ENCODE results near the gene USP47.

USP47 gene

DNA sequence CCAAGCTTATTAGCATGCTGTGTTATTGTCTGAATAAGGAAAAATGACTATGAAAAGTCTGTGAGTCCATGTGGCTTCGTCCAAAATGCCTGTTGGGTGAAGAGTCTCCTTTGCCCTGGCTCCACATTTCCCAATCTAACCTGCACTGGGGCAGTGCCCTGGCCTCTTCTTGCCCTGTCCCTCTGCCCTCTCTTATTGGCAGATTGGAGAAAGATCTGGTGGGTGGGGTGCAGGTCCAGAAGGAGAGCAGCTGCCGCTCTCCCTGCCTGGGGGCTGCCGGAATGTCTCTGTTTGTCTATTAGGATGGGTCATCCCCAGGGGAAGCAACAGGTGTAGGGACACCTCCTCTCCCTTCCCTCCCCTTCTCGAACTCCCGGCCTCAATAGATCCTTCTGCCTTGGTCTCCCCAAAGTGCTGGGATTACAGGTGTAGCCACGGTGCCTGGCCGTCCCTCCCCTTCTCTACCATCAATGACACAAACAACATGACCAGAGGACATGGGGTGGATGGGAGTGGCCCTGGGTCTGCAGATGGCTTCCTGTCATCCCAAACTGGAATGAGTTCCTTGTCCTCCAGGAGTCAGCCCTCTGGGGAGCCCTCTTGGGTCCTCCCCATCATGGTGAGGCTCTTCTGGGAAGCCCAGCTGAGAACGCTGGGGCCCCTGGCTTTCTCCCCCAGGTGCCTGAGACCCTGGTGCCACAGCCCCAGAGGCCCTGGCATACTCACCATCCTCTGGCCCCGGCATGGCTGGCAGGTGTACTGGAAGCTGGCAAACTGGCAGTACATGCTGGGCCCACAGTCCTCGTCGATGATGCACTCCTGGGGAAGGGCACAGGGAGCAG is 126.1 kb downstream of the USP47 start:
- no peak overlapping the region for H3K4me3 ChIP-seq (ENCODE audit: low read depth, low read length)
- DNase-seq (ENCODE audit: low read depth) = no peak
- TF ChIP-seq, protein P1, sequence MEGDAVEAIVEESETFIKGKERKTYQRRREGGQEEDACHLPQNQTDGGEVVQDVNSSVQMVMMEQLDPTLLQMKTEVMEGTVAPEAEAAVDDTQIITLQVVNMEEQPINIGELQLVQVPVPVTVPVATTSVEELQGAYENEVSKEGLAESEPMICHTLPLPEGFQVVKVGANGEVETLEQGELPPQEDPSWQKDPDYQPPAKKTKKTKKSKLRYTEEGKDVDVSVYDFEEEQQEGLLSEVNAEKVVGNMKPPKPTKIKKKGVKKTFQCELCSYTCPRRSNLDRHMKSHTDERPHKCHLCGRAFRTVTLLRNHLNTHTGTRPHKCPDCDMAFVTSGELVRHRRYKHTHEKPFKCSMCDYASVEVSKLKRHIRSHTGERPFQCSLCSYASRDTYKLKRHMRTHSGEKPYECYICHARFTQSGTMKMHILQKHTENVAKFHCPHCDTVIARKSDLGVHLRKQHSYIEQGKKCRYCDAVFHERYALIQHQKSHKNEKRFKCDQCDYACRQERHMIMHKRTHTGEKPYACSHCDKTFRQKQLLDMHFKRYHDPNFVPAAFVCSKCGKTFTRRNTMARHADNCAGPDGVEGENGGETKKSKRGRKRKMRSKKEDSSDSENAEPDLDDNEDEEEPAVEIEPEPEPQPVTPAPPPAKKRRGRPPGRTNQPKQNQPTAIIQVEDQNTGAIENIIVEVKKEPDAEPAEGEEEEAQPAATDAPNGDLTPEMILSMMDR (conservative IDR thresholded peaks at IDR 0.05; ENCODE audit: low read depth, low read length) = no peak

GRCh38 chr11:11968511-11969280 is 126.9 kb downstream of the USP47 start:
- TF ChIP-seq, protein P1 (conservative IDR thresholded peaks at IDR 0.05; ENCODE audit: low read depth, low read length) = no peak
- DNase-seq (ENCODE audit: low read depth) = no peak
- no peak overlapping the region for H3K4me3 ChIP-seq (ENCODE audit: low read depth, low read length)

GRCh38 chr11:11969380-11970215 is 127.8 kb downstream of the USP47 start:
- DNase-seq (ENCODE audit: low read depth) = no peak
- TF ChIP-seq, protein P1 (conservative IDR thresholded peaks at IDR 0.05; ENCODE audit: low read depth, low read length) = no peak
- H3K4me3 ChIP-seq (ENCODE audit: low read depth, low read length) = no peak overlapping the region

DNA sequence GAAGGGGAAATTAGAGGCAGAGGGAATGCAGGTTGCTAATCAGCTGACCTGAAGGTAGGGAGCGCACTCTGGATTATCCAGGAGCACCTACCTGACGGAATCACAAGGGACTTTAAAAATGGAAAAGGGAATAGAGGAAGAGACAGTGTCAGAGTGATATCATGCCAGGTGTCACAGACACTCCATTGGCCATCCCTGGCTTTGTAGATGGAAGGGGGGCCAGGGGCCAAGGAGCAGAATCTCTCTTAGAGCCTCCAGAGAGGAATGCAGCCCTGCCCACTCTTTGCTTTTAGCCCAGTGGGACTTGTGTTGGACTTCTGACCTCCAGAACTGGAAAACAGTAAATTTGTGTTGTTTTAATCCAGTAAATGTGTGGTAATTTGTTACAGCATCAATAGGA is 128.8 kb downstream of the USP47 start:
- TF ChIP-seq, protein P1 (conservative IDR thresholded peaks at IDR 0.05; ENCODE audit: low read depth, low read length) = no peak
- DNase-seq (ENCODE audit: low read depth) = no peak
- H3K4me3 ChIP-seq (ENCODE audit: low read depth, low read length) = no peak overlapping the region

GRCh38 chr11:11971906-11972547 is 130.3 kb downstream of the USP47 start:
- TF ChIP-seq, protein P1 (conservative IDR thresholded peaks at IDR 0.05; ENCODE audit: low read depth, low read length) = no peak
- no peak for DNase-seq (ENCODE audit: low read depth)
- no peak overlapping the region for H3K4me3 ChIP-seq (ENCODE audit: low read depth, low read length)

GRCh38 chr11:11972730-11973341 is 131.1 kb downstream of the USP47 start:
- TF ChIP-seq, protein P1 (conservative IDR thresholded peaks at IDR 0.05; ENCODE audit: low read depth, low read length) = no peak
- DNase-seq (ENCODE audit: low read depth) = no peak

More at GRCh38 chr11:11972730-11973341, 131.1 kb downstream of the USP47 start:
- H3K4me3 ChIP-seq (ENCODE audit: low read depth, low read length) = no peak overlapping the region
